ENCODE measurements around the gene CBARP. TPM values are rescaled to one million over a fixed set of nuclear protein-coding genes. Genes with fewer than 3 reads are reported as not detected.
A peak's percentile ranks its signal among the peaks of the same experiment; 100 is the strongest.

The CBARP gene
- total and polyA plus RNA-seq, 2 of the 13 experiments (the other 11 are each of a cell fraction or from before 2014, with no cell fraction given) = 1.2 to 1.4 TPM

- TF ChIP-seq, protein P1, sequence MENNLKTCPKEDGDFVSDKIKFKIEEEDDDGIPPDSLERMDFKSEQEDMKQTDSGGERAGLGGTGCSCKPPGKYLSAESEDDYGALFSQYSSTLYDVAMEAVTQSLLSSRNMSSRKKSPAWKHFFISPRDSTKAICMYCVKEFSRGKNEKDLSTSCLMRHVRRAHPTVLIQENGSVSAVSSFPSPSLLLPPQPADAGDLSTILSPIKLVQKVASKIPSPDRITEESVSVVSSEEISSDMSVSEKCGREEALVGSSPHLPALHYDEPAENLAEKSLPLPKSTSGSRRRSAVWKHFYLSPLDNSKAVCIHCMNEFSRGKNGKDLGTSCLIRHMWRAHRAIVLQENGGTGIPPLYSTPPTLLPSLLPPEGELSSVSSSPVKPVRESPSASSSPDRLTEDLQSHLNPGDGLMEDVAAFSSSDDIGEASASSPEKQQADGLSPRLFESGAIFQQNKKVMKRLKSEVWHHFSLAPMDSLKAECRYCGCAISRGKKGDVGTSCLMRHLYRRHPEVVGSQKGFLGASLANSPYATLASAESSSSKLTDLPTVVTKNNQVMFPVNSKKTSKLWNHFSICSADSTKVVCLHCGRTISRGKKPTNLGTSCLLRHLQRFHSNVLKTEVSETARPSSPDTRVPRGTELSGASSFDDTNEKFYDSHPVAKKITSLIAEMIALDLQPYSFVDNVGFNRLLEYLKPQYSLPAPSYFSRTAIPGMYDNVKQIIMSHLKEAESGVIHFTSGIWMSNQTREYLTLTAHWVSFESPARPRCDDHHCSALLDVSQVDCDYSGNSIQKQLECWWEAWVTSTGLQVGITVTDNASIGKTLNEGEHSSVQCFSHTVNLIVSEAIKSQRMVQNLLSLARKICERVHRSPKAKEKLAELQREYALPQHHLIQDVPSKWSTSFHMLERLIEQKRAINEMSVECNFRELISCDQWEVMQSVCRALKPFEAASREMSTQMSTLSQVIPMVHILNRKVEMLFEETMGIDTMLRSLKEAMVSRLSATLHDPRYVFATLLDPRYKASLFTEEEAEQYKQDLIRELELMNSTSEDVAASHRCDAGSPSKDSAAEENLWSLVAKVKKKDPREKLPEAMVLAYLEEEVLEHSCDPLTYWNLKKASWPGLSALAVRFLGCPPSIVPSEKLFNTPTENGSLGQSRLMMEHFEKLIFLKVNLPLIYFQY (CRISPR knock-in tag; IDR thresholded peaks at IDR 0.05; ENCODE audit: borderline replicate concordance) = no peak
- no peak for TF ChIP-seq NFATC3 (CRISPR knock-in tag; IDR thresholded peaks at IDR 0.05)
- no peak for TF ChIP-seq SMAD3 (CRISPR knock-in tag; IDR thresholded peaks at IDR 0.05)
- TF ChIP-seq, protein P2, sequence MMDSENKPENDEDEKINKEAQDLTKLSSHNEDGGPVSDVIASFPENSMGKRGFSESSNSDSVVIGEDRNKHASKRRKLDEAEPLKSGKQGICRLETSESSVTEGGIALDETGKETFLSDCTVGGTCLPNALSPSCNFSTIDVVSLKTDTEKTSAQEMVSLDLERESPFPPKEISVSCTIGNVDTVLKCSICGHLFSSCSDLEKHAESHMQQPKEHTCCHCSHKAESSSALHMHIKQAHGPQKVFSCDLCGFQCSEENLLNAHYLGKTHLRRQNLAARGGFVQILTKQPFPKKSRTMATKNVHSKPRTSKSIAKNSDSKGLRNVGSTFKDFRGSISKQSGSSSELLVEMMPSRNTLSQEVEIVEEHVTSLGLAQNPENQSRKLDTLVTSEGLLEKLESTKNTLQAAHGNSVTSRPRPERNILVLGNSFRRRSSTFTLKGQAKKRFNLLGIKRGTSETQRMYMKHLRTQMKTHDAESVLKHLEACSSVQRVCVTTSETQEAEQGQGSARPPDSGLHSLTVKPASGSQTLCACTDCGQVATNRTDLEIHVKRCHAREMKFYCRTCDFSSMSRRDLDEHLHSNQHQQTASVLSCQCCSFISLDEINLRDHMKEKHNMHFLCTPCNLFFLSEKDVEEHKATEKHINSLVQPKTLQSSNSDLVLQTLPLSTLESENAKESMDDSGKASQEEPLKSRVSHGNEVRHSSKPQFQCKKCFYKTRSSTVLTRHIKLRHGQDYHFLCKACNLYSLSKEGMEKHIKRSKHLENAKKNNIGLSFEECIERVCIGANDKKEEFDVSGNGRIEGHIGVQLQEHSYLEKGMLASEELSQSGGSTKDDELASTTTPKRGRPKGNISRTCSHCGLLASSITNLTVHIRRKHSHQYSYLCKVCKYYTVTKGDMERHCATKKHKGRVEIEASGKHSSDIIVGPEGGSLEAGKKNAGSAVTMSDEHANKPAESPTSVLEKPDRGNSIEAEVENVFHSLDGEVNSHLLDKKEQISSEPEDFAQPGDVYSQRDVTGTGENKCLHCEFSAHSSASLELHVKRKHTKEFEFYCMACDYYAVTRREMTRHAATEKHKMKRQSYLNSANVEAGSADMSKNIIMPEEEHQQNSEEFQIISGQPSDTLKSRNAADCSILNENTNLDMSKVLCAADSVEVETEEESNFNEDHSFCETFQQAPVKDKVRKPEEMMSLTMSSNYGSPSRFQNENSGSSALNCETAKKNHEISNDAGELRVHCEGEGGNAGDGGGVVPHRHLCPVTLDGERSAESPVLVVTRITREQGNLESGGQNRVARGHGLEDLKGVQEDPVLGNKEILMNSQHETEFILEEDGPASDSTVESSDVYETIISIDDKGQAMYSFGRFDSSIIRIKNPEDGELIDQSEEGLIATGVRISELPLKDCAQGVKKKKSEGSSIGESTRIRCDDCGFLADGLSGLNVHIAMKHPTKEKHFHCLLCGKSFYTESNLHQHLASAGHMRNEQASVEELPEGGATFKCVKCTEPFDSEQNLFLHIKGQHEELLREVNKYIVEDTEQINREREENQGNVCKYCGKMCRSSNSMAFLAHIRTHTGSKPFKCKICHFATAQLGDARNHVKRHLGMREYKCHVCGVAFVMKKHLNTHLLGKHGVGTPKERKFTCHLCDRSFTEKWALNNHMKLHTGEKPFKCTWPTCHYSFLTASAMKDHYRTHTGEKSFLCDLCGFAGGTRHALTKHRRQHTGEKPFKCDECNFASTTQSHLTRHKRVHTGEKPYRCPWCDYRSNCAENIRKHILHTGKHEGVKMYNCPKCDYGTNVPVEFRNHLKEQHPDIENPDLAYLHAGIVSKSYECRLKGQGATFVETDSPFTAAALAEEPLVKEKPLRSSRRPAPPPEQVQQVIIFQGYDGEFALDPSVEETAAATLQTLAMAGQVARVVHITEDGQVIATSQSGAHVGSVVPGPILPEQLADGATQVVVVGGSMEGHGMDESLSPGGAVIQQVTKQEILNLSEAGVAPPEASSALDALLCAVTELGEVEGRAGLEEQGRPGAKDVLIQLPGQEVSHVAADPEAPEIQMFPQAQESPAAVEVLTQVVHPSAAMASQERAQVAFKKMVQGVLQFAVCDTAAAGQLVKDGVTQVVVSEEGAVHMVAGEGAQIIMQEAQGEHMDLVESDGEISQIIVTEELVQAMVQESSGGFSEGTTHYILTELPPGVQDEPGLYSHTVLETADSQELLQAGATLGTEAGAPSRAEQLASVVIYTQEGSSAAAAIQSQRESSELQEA (CRISPR knock-in tag; IDR thresholded peaks at IDR 0.05; ENCODE audit: not compliant biosample characterization) = no peak
- no peak for TF ChIP-seq ZFYVE20 (CRISPR knock-in tag; IDR thresholded peaks at IDR 0.05; ENCODE audit: borderline replicate concordance, low read depth)
- TF ChIP-seq, protein P3, sequence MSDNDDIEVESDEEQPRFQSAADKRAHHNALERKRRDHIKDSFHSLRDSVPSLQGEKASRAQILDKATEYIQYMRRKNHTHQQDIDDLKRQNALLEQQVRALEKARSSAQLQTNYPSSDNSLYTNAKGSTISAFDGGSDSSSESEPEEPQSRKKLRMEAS (IDR thresholded peaks at IDR 0.05) = 0 out of 2 replicates have a peak, but pooled peaks have one; percentile 32
- no peak for TF ChIP-seq ZXDC (CRISPR knock-in tag; IDR thresholded peaks at IDR 0.05)
- no peak for TF ChIP-seq HOXA3 (CRISPR knock-in tag; IDR thresholded peaks at IDR 0.05)
- TF ChIP-seq, protein P4, sequence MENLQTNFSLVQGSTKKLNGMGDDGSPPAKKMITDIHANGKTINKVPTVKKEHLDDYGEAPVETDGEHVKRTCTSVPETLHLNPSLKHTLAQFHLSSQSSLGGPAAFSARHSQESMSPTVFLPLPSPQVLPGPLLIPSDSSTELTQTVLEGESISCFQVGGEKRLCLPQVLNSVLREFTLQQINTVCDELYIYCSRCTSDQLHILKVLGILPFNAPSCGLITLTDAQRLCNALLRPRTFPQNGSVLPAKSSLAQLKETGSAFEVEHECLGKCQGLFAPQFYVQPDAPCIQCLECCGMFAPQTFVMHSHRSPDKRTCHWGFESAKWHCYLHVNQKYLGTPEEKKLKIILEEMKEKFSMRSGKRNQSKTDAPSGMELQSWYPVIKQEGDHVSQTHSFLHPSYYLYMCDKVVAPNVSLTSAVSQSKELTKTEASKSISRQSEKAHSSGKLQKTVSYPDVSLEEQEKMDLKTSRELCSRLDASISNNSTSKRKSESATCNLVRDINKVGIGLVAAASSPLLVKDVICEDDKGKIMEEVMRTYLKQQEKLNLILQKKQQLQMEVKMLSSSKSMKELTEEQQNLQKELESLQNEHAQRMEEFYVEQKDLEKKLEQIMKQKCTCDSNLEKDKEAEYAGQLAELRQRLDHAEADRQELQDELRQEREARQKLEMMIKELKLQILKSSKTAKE (CRISPR knock-in tag; IDR thresholded peaks at IDR 0.05; ENCODE audit: borderline replicate concordance) = peak; percentile 76
- no peak for TF ChIP-seq GPBP1L1 (CRISPR knock-in tag; IDR thresholded peaks at IDR 0.05)
Observed at GRCh38 chr19:1232652-1233072, 5.1 kb downstream of the CBARP start (continued).
